Vagina (tissue), 2 donors: Measurements from ENCODE around the gene CNNM1. TPM values are rescaled to one million over a fixed set of nuclear protein-coding genes. Genes with fewer than 3 reads are reported as not detected.
A peak's percentile ranks its signal among the peaks of the same experiment; 100 is the strongest.

ENCODE experiments used
- DNase-seq, 2 donors: peaks; one replicate each; pipeline ENCODE4 v3.0.0-alpha.2; 2017; ENCODE audit errors: extremely low spot score in 2 of 2
- H3K27ac ChIP-seq: fragments of 200-600 bp; sonication (generic); one replicate; pipeline ENCODE4 v1.5.1; 2019
- H3K27me3 ChIP-seq: fragments of 200-600 bp; sonication (generic); one replicate; pipeline ENCODE4 v1.5.1; 2019
- H3K36me3 ChIP-seq, 2 donors: fragments of 200-600 bp; sonication (generic); one replicate each; pipeline ENCODE4 v1.5.1; 2017 to 2019
- H3K4me1 ChIP-seq: fragments of 200-600 bp; sonication (generic); one replicate; pipeline ENCODE4 v1.5.1; 2019
- H3K4me3 ChIP-seq, 2 donors: fragments of 200-600 bp; sonication (generic); 1 replicate in 1 of 2; 2 replicates in 1 of 2; pipeline ENCODE4 v1.5.1; 2016 to 2019
- H3K9me3 ChIP-seq: fragments of 200-600 bp; sonication (generic); one replicate; pipeline ENCODE4 v1.5.1; 2019
- CTCF ChIP-seq, 3 experiments: fragments of 450-650 bp in 2 of 3; fragments of 200-600 bp in 1 of 3; sonication (generic) in 1 of 3; IDR thresholded peaks; one replicate each; pipeline ENCODE4 v1.5.1; 2017 to 2019; ENCODE audit warnings: antibody characterized with exemption in 3 of 3, mild to moderate bottlenecking in 2 of 3, moderate library complexity in 2 of 3
- POLR2A ChIP-seq, 2 donors: fragments of 450-650 bp; IDR thresholded peaks; one replicate each; pipeline ENCODE4 v1.6.1; 2017; ENCODE audit warnings: antibody characterized with exemption in 2 of 2, mild to moderate bottlenecking in 2 of 2, moderate library complexity in 2 of 2
- POLR2AphosphoS5 ChIP-seq, 2 donors: sonication (generic); formaldehyde crosslinking; IDR thresholded peaks; one replicate each; pipeline ENCODE4 v1.9.0; 2017; ENCODE audit warnings: antibody characterized with exemption in 2 of 2, mild to moderate bottlenecking in 2 of 2, low read depth in 1 of 2; ENCODE audit not compliant: insufficient read depth in 1 of 2
- intact Hi-C: fragments of 100-400 bp; cut with DNase I; formaldehyde crosslinking; loops from one replicate; pipeline ENCODE4 v1.15.1; 2023
- total RNA-seq: library from RNA; depleted of rRNA; stranded (reverse); fragments of >200 nt; gene quantifications from one replicate; pipeline ENCODE4 v1.2.3, GENCODE V29; 2016

CNNM1 gene
- total RNA-seq, 1 donor from 2014 or later = 2.5 TPM

- Histone ChIP-seq H3K36me3 (no peaks in the 10 kb centered on the region), H3K9me3 (no peaks in the 10 kb centered on the region), H3K27me3 (no peaks in the 10 kb centered on the region), H3K4me1 (peaks cover 12% of the 10 kb centered on the region), H3K4me3 (no peak overlapping the region), H3K27ac (no peak overlapping the region)
- no peak for DNase-seq
- intact Hi-C loops = no loop called here
- no peak for TF ChIP-seq POLR2AphosphoS5 (IDR thresholded peaks at IDR 0.05; ENCODE audit: insufficient read depth in 1 of 2, low read depth in 1 of 2)
- no peak for TF ChIP-seq POLR2A (IDR thresholded peaks at IDR 0.05)
- no peak for TF ChIP-seq CTCF (IDR thresholded peaks at IDR 0.05)
Observed at GRCh38 chr10:99325281-99325680, 3.9 kb upstream of the CNNM1 start.

DNA sequence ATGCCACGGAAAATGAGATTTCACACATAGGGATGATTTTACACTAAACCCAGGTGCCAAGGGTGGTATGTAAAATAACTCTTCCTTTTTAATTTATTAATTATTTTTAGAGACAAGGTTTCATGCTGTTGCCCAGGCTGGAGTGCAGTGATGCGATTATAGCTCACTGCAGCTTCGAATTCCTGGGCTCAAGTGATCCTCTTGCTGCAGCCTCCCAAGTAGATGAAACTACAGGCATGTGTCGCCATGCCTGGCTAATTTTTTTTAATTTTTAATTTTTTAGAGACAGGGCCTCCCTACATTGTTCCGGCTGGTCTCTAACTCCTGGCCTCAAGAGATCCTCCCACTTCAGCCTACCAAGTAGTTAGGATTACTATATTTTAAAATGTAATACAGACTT lies 2.3 kb upstream of the CNNM1 start:
- no peaks in the 10 kb centered on the region for H3K9me3 ChIP-seq
- H3K27me3 ChIP-seq = no peaks in the 10 kb centered on the region
- intact Hi-C loops = no loop called here
- no peak for TF ChIP-seq POLR2A (IDR thresholded peaks at IDR 0.05)
- no peak for TF ChIP-seq POLR2AphosphoS5 (IDR thresholded peaks at IDR 0.05; ENCODE audit: insufficient read depth in 1 of 2, low read depth in 1 of 2)
- TF ChIP-seq CTCF (IDR thresholded peaks at IDR 0.05) = no peak
- no peak for DNase-seq
- H3K4me1 ChIP-seq = peaks cover 21% of the 10 kb centered on the region
- H3K36me3 ChIP-seq = no peaks in the 10 kb centered on the region
- no peak overlapping the region for H3K27ac ChIP-seq
- no peak overlapping the region for H3K4me3 ChIP-seq

DNA sequence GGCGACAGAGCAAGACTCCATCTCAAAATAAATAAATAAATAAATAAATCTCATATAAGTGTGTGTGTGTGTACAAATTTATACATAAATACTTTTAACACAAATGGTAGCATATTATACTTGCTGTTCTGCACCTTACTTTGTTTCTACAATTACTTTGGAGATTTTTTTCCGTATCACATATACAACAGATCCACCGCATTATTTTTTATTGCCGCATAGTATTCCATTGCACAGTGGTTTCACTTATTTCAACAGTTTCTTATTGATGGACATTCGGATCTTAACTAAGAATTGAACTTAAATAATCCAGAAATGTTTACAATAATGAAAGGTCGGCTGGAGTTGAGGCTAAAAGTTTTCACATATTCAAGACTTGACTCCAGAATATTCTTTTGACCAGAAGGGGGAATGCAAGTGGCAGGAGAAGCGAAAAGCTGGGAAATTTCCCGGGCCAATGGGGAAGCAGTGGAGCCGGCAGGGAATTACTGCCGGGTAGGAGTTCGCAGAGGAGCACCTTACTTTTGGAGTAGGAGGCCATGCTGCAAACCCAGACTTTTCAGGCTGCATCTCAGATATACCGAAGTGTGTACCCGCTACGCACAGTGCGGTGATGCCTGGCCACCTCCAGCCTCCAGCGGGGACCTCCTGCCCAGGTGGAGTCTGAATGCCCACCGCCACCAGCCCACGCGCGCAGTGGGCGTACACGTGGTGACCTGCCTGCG lies 415 bp upstream of the CNNM1 start:
- DNase-seq = no peak
- intact Hi-C loops = no loop called here
- Histone ChIP-seq H3K36me3 (no peaks in the 10 kb centered on the region), H3K4me3 (peak overlapping the region; percentile 56 to 63), H3K27ac (no peak overlapping the region), H3K27me3 (no peaks in the 10 kb centered on the region), H3K4me1 (peaks cover 21% of the 10 kb centered on the region), H3K9me3 (no peaks in the 10 kb centered on the region)
- no peak for TF ChIP-seq CTCF (IDR thresholded peaks at IDR 0.05)
- no peak for TF ChIP-seq POLR2AphosphoS5 (IDR thresholded peaks at IDR 0.05; ENCODE audit: insufficient read depth in 1 of 2, low read depth in 1 of 2)
- no peak for TF ChIP-seq POLR2A (IDR thresholded peaks at IDR 0.05)

GRCh38 chr10:99329554-99330346 lies 594 bp downstream of the CNNM1 start:
- Histone ChIP-seq H3K4me3 (peak overlapping the region; percentile 56 to 63), H3K4me1 (peaks cover 21% of the 10 kb centered on the region), H3K27me3 (no peaks in the 10 kb centered on the region), H3K9me3 (no peaks in the 10 kb centered on the region), H3K36me3 (no peaks in the 10 kb centered on the region), H3K27ac (no peak overlapping the region)
- DNase-seq = no peak
- intact Hi-C loops = no loop called here
- TF ChIP-seq POLR2AphosphoS5 (IDR thresholded peaks at IDR 0.05; ENCODE audit: insufficient read depth in 1 of 2, low read depth in 1 of 2) (no peak), POLR2A (IDR thresholded peaks at IDR 0.05) (no peak), CTCF (IDR thresholded peaks at IDR 0.05) (no peak)
